GM18870 (cell line): ENCODE results near the gene CBFA2T2.
"Not testable (repeated sequence)": the region's sequence is repeated elsewhere in the genome, so short reads cannot be mapped to it uniquely, and the experiment has no call there.

Experiments used
- ATAC-seq: cut with Tn5 transposase; IDR thresholded peaks from one replicate; pipeline ENCODE4 v1.9.1; 2021; ENCODE audit warnings: moderate library complexity; ENCODE audit not compliant: unreplicated experiment

CBFA2T2 gene

DNA sequence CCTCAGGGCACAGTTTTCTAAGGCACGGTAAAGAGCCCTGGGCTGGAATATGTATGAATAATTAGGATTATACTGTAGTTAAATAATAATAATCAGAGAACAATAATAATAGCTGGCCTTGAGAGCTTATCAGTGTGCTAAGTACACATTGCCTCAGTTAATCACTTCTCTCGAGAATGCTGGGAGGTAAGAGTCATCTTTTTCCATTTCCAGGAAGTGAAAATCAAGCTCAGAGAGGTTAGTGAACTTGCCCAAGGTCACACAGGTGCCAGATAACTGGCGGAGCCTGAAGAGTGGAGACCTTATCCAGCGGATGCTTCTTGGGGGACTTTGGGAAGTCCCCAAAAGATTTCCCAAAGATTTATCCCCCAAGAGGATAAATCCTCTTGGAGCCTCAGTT, 19.4 kb upstream of the CBFA2T2 start:
- no peak for ATAC-seq

GRCh38 chr20:33470866-33471265, 19.0 kb upstream of the CBFA2T2 start:
- no peak for ATAC-seq

- ATAC-seq = no peak
Observed at GRCh38 chr20:33472868-33473435, 16.9 kb upstream of the CBFA2T2 start.

DNA sequence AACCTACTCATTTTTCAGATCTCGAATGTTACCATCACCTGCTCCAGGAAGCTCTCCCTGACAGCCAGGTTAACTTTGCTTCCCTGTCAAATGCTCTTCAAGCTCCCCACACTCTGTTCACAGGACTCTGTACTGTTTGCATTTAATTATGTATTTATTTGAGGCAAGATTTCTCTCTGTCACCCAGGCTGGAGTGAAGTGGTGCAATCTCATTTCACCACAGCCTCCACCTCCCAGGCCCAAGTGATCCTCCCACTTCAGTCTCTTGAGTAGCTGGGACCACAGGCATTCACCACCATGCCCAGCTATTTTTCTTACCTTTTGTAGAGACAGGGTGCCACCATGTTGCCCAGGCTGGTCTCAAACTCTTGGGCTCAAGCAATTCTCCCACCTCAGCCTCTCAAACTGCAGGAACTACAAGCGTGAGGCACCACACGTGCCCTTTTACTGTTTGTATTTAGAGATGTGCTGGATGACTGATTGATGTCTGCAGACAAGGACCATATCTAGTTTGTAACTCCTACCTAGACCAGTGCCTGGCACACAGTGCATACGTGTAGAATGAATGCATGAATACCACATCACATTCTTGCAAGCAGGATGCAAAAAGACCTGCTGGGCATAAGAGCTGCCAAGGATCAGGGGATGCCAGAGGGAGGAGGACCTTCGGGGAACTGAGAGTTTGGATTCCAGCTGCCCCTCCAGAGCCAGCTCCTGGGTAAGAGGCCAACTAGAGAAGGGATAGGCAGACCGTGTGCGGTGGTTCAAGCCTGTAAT, 15.6 kb upstream of the CBFA2T2 start:
- no peak for ATAC-seq

DNA sequence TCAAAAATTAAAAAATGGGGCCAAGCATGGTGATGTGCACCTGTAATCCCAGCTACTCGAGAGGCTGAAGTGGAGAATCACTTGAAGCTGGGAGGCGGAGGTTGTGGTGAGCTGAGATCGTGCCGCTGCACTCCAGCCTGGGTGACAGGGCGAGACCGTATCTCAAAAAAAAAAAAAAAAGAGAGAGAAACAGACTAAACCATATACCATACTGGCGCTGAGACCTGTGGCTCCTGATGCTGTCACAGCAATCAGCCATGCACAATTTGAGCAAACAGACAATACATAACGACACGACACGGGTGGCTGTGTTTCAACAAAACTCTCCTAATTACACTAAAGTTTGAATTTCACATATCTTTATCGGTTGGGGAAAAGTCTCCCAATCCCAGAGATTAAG, 14.9 kb upstream of the CBFA2T2 start:
- no peak for ATAC-seq

DNA sequence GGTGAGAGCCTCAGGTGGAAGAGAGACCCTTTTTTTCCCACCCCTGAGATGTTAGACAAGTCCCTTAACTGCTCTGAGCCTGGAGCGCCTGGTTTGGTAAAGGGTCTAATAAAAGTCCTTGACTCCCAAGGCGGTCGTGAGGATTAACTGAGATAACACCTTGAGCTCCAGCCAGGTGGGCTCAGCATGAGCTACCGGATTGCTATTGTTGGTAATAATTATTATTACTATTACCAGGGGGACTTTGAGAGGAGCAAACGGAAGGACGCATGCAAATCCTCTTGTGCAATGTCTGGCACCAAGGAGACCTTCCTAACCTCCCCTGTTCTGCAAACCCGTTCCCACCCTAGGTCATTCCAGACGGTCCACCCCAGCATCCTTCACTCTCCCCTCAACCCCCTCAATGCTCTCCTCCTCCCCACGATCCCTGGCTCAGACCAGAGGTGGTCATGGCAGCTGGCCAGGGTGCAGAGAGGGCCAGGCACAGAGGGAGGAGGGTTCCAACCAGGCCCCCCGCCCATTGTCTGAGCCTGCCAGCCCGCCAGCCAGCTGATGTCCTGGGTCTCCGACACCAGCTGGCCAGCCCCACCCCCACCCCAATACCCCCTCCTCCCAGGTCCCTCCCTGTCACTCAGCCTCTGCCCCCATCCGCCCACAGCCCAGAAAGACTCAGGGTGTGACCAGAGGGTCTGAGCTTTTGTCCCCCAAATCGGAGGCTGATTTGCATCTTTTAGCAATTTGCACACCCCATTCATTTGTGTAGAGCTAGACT, 14.3 kb upstream of the CBFA2T2 start:
- ATAC-seq = no peak

- no peak for ATAC-seq
Observed at GRCh38 chr20:33477386-33478234, 12.3 kb upstream of the CBFA2T2 start.

DNA sequence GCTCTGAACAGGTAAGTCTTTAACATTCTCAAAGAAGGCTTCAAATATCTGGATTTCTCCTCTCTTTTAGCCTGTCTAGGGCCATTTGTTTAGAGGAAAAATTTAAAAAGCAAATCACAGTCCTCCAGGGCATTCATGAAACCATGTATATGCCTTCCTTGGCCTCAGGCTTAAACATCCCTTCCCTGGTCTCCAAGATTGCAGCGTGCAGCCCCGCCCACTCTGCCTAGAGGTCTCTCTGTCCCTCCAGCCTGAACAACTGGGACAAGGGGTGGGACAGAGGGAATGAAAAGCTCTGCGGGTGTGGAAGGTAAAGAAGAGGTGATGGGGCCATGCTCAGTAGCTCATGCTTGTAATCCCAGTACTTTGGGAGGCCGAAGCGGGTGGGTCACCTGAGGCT, 9.8 kb upstream of the CBFA2T2 start:
- ATAC-seq = no peak

DNA sequence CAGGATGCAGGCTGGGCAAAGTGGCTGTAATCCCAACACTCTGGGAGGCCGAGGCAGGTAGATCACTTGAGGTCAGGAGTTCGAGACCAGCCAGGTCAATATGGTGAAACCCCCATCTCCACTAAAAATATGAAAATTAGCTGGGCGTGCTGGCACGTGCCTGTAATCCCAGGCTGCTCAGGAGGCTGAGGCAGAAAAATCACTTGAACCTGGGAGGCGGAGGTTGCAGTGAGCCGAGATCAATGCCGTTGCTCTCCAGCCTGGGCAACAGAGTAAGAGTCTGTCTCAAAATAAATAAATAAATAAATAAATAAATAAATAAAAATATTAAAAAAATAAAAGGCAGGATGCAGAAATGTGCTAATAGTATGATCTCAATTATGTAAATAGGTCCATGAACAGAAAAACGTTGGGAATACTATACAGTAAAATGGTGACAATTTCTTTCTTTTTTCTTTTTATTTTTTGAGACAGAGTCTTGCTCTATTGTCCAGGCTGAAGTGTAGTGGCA, 8.4 kb upstream of the CBFA2T2 start:
- no peak for ATAC-seq

DNA sequence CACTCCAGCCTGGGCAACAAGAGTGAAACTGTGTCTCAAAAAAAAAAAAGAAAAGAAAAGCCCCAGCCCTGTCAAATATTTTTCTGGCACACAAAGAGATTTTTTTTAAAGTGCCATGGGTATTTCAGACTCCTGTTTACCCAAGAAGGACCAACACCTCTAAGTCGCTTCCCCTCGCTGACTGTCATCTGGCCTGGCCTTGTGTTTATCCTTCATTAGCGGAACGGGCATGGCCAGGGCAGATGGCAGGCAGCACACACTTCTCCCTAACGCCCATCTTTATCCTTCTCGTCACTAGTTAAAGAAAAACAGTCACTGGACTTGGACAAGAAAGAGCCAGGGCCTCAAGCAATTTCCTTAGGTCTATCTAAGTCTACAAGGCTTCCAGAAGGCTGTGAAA, 7.3 kb upstream of the CBFA2T2 start:
- ATAC-seq = no peak

GRCh38 chr20:33483186-33483585, 6.7 kb upstream of the CBFA2T2 start:
- ATAC-seq = not testable (repeated sequence)

- no peak for ATAC-seq
Observed at GRCh38 chr20:33488201-33488600, 1.7 kb upstream of the CBFA2T2 start.

DNA sequence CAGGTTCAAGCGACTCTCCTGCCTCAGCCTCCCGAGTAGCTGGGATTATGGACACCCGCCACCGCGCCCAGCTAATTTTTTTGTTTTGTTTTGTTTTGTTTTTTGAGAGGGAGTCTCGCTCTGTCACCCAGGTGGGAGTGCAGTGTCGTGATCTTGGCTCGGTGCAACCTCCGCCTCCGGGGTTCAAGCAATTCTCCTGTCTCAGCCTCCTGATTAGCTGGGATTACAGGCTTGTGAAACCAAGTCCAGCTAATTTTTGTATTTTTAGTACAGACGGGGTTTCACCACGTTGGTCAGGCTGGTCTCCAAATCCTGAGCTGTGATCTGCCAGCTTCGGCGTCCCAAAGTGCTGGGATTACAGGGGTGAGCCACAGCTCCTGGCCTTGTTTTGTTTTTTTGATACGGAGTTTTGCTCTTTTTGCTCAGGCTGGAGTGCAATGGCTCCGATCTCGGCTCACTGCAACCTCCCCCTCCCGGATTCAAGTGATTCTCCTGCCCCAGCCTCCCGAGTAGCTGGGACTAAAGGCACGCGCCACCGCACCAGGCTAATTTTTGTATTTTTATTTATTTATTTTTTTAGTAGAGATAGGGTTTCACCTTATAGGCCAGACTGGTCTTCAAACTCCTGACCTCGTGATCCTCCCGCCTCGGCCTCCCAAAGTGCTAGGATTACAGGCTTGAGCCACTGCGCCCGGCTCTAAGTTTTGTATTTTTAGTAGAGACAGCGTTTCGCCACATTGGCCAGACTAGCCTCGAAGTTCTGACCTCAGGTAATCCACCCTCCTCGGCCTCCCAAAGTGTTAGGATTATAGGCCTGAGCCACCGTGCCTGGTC, 1.0 kb upstream of the CBFA2T2 start:
- ATAC-seq = not testable (repeated sequence)

GRCh38 chr20:33489495-33490022, 337 bp upstream of the CBFA2T2 start:
- ATAC-seq = peak; percentile 83

- no peak for ATAC-seq
Observed at GRCh38 chr20:33490934-33491656, 1.2 kb downstream of the CBFA2T2 start.

DNA sequence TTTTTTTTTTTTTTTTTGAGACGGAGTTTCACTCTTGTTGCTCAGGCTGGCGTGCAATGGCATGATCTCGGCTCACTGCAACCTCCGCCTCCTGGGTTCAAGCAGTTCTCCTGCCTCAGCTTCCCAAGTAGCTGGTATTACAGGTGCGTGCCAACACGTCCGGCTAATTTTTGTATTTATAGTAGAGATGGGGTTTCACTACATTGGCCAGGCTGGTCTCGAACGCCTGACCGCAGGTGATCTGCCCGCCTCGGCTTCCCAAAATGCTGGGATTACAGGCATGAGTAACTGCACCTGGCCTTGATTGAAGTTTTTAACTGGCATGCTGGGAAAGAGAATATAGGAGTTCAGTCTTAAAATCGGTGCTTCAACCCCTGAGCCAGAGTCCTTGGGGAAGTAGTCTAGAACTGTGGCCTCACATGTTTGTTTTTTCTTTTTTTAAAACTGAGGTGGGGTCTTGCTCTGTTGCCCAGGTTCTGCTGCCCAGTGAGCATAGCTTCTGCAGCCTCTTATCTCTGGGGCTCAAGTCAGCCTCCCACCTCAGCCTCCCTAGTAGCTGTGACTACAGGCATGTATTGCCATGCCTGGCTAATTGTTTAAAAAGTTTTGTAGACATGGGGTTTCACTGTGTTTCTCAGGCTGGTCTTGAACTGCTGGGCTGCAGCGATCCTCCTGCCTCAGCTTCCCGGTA, 3.3 kb downstream of the CBFA2T2 start:
- ATAC-seq = no peak

GRCh38 chr20:33496776-33497175, 6.9 kb downstream of the CBFA2T2 start:
- ATAC-seq = not testable (repeated sequence)

DNA sequence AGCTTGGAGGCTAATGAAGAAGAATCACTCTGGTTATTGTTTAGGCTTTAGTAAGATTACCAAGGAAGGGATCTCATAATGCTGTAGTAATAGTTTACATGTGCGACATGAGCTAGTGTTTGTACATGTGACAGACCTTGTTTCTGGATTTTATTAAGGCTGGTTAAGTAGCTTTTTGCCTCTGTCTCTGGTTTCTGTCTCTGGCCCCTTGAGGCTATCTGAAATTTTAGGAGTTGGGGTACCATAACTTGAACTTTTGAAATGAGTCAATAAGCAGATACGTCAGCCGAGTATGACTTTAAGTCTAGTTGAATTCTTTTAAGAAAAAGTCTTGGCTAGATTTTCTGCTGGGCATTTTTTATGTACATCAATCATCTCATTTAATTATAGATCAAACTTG, 9.5 kb downstream of the CBFA2T2 start:
- ATAC-seq = no peak
